ENCODE results near the gene SPRR4.
"Not testable (repeated sequence)": the region's sequence is repeated elsewhere in the genome, so short reads cannot be mapped to it uniquely, and the experiment has no call there.

The SPRR4 gene

GRCh38 chr1:153011235-153011758, 40.8 kb downstream of the SPRR4 start:
- DNase-seq (ENCODE audit: insufficient read length, low spot score); FAIRE-seq: not testable (repeated sequence)

GRCh38 chr1:153021829-153022228, 51.4 kb downstream of the SPRR4 start:
- DNase-seq (ENCODE audit: insufficient read length, low spot score); FAIRE-seq: not testable (repeated sequence)
